ENCODE data around the gene CDX1.
A peak's percentile ranks its signal among the peaks of the same experiment; 100 is the strongest.

Gene CDX1

DNA sequence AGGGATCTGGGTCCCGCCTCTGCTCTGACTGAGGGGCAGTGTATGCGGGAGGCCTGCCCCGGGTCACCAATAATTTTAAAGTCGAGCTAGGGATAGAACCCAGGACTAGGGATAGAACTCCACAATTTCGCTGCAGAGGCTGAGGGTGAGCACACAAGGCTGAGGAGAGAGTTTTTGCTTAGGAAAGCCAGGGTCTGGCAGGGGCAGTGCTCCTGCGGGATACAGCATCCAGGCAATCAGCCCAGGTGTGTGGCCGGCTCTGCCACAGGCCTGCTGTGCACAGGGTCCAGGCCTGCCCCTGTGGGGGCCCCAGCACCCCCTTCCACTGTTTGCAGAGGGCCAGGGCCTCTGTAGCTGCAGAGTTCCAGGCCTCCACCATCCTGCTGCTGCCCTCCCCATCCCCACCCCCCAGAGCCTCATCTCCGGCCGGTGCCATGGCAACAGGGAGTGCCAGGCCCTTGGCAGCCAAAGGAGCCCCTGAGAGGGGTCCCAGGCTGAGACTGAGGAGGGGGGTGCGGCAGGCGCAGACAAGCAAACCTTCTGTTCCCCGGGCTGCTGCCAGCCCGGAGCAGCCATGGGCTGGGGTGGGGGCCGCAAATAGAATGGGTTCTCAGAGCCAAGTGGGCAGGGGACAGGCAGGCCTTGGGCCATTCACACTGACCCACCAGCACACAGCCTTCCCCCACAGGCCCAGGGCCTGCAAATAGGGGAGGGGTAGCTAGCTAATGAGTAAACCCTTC is 19.5 kb upstream of the CDX1 start:
- DNase-seq: no peak

DNA sequence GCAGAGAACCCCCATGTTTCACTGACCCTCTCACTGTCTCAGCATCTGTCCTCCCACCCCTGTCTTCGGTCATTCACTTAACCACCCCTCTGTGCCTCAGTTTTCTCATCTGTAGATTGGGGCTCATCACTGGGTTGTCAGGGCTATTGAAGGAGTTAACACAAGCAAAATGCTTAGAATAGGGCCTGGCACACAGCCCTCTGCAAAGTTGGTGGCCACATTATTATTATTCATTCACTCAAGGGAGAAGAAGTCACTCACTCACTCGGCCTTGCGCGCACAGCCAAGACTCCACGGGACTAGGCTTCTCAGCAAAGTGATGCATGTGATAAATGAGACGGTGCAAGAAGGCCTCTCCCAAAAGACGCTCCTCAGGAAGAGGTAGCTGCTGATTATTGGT is 18.9 kb upstream of the CDX1 start:
- no peak for DNase-seq

- DNase-seq: no peak
Observed at GRCh38 chr5:150148117-150148927, 18.3 kb upstream of the CDX1 start.

DNA sequence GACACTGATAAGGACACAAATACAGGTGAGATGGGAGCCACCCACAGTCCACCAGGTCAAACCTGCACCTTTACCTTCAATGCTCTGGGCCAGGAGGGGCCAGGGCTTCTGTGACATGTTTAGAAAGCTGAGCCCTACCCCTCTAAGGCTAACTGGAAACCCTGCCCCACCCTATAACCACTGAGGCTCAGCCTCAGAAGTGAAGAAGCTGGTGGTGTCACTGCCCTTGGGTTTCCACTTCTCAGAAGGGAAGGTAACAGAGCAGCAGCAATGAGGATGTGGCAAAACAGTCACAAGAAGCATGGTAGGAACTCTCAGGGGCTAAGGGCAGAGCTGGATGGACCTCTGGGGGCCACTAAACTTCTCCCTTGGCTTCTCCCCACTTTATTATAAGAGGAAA is 17.0 kb upstream of the CDX1 start:
- DNase-seq: no peak

DNA sequence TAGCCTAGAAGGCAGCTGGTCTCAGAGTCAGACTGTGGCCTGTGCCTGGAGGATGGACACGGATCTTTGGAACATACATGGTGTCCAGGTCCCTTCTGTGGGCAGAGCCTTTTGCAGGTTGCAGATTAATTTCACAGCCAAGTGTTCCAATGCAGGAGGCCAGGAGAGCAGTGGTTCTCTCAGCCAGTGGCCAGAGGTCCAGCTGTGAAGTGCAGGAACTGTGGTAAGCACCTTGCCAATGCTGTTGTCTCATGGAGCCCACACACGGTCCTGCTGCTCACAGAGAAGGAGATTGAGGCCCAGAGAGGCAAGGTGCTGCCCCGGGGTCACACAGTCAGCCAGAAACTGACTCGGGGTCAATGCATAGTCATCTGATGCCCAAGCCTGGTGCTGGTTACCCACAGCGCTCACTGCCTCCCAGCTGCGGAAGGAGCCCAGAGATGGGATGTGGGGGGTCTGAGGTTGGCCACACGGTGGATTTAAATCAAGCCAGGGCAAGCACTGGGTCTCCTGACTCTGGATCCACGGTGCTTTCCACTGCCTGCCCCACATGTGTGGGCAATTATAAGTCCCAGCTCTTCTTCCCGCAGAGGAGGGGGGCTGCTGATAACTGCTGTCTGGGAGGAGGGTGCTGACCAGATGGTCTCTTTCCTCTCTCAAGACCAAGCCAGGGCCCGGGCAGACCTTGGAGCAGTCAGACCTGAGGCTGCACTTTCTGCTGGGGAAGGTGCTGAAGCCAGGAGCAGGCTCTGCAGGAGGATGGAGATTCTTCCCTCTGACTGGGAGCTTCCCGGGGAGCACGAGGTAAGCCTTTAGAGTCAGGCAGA is 13.7 kb upstream of the CDX1 start:
- no peak for DNase-seq

DNA sequence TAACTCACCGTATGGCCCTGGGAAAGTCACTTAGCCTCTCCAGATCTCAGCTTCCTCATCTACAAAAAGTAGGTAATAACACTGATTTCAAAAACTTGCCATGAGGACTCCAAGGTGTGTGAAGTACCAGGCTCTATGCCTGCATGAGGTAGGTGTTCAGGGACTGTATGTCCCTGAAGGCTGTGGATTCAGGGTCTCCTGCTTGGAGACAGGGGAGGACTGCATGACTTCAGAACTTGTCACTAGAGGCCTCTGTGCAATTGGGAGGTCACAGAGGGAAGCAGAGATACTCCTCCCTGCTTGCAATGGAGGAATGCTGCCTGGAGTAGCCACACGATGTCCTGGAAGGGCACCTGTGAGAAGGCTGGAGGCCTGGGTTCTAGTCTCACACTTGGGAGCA is 13.1 kb upstream of the CDX1 start:
- DNase-seq: no peak

DNA sequence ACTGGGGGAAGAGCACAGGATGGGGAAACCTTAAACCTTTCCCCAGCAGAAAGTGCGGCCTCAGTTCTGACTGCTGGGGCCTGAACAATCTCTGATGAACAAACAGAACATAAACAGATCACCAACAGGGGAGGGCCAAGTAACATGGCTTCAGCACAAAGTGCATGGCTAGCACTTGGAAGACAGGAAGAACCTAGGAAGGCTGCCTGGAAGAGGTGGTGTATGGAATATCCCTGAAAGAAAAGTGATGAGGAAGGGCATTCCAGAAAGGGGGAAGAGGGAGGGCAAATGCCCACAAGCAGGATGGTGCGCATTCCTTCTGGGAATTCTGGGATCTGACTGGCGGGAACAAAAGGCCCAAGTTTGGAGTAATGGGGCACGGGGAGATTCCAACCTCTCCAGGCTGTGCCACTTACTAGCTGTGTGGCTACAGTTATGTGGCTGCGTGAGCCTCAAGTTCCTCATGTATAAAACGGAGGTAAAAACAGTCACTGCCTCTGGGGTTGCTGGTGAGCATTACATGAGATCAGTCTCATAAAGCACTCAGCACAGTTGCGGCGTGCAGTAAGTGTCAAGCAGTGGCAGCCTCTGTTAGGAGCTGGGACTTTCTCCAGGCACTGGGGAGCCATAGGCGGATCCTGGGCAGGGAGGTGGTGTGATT is 12.5 kb upstream of the CDX1 start:
- DNase-seq: no peak

DNA sequence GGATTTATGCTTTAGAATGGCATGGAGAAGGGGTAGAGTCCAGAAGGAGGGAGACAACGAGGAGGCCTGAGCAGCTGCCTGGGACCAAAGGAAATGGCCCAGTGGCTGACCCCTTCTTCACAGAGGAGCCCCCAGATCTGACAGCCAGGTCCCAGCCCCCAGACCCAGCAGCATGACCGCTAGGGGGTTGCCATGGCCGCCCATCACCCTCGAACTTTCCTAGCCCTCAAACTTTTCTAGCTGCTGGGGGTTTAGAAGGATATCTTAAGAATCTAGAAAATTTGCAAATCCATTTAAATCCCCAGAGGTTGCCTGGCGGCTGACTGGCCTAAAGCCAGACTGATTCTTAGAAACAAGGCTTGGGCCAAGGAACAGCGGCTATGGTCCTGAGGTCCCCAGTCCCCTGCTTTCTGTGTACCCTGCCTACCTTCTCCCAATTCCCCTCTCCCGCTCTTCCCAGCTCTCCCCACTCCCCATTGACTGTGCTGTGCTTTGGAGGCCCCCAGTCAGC is 11.9 kb upstream of the CDX1 start:
- DNase-seq: no peak

DNA sequence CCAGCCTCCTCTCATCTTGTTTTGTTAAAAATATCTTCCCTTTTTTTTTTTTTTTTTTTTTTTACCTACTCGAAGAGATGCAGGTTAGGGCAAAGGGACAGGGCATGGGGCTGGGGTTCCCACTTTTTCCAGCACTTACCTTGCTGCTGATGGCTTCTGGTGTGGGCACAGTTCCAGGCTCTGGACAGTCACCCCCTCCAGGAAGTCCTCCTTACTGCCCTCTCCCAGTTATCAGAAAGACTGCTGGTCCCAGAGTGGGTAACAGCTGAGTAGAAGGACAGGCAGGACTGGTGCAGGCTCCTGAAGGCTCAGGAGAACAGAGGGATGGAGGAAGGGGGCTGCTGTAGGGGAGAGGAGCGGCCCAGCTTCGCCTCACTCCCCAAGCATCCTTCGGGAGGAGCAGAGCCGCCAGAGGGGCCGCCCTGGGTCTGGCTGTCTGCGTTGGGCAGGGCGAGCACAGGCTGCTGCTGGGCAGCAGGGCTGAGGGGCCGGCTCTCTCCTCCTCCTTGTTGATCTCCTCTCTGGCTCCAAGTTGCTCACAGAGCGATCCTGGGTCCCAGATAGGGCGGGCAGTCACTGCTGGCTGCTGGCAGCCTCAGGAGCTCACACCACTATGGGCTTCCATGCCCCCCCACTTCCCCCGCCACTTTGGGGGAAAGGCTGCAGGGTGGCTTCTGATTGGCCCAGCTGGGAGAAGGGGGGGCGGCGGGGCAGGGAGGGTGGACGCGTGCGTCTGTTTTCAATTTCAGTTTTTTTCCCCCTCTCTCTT is 11.1 kb upstream of the CDX1 start, which contains the start of gene PDGFRB:
Gene PDGFRB (minus strand): TSS at position 588 of the 769 bp plus-strand sequence. CDS start 18,798 bp downstream, outside the sequence.
- no peak for DNase-seq

GRCh38 chr5:150156027-150156368 is 10.6 kb upstream of the CDX1 start:
- DNase-seq: no peak

- no peak for DNase-seq
Observed at GRCh38 chr5:150156540-150156939, 10.0 kb upstream of the CDX1 start.

GRCh38 chr5:150157168-150157567 is 9.4 kb upstream of the CDX1 start:
- no peak for DNase-seq

GRCh38 chr5:150158170-150158949 is 8.2 kb upstream of the CDX1 start:
- DNase-seq: no peak

GRCh38 chr5:150159031-150159430 is 7.5 kb upstream of the CDX1 start:
- DNase-seq: no peak

- no peak for DNase-seq
Observed at GRCh38 chr5:150159741-150160179, 6.8 kb upstream of the CDX1 start.

GRCh38 chr5:150160448-150161081 is 6.0 kb upstream of the CDX1 start:
- DNase-seq: no peak

GRCh38 chr5:150161242-150162141 is 5.1 kb upstream of the CDX1 start:
- peak; percentile 50 for DNase-seq

DNA sequence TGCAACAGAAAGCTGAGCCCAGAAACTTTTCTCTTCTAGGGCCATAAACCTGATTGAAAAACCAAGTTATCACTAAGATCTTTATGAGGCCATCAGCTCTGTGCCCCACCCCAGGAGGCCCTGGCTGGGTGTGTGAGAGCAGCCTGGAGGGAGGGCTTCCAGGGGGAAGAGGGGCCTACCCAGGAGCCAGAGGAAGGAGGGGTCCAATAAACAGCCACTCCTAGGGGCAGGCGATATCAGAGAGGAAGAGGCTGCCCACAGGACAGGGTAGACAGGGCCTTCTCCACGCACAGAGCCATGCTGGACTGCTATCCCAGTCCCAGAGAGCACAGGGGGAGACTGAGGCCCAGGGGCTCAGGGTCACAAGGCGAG is 4.5 kb upstream of the CDX1 start:
- no peak for DNase-seq

DNA sequence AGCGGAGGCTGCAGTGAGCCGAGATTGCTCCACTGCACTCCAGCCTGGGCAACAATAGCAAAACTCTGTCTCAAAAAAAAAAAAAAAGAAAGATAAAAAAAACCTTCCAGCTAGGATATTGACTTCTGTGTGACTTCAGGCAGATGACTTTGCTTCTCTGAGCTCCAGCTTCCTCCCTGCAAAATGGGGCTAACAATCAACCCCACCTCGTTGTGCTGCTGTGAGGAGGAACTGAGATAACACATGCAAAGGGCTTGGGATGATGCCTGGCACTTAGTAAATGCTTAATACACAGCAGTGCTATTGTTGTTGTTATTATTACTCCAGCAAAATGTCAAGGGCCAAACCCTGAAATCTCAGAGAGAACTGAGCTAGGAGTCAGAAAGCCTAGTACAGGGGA is 3.5 kb upstream of the CDX1 start:
- no peak for DNase-seq
